ENCODE measurements around the gene CYB5A.
"Not testable (repeated sequence)": the region's sequence is repeated elsewhere in the genome, so short reads cannot be mapped to it uniquely, and the experiment has no call there.

CYB5A gene

GRCh38 chr18:74291771-74292540 lies at the start of gene CYB5A:
TSS of gene CYB5A (minus strand) at chr18:74291963. CDS start at chr18:74291875, 88 bp downstream.
- DNase-seq: peak; percentile 99

- DNase-seq: no peak
Observed at GRCh38 chr18:74337912-74338309, 46.1 kb upstream of the CYB5A start.

- DNase-seq: no peak
Observed at GRCh38 chr18:74337155-74337911, 45.6 kb upstream of the CYB5A start.

DNA sequence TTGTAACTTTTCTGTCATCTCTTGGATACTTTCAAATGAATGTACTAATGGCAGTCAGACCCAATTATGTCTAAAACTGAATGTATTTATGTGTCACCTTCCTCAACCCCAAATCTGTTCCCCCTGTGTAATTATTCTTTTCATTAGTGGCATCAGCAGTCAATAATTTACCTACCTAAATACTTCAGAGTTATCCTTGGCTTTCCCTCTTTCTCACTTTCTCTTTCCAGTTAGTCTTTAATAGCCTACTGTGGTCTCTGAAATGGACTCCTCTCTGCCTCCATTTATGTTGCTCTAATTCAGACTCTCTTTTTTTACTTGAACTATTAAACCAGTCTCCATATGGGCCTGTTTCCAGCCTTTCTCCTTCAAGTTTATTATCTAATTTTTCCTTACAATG lies 44.9 kb upstream of the CYB5A start:
- no peak for DNase-seq

DNA sequence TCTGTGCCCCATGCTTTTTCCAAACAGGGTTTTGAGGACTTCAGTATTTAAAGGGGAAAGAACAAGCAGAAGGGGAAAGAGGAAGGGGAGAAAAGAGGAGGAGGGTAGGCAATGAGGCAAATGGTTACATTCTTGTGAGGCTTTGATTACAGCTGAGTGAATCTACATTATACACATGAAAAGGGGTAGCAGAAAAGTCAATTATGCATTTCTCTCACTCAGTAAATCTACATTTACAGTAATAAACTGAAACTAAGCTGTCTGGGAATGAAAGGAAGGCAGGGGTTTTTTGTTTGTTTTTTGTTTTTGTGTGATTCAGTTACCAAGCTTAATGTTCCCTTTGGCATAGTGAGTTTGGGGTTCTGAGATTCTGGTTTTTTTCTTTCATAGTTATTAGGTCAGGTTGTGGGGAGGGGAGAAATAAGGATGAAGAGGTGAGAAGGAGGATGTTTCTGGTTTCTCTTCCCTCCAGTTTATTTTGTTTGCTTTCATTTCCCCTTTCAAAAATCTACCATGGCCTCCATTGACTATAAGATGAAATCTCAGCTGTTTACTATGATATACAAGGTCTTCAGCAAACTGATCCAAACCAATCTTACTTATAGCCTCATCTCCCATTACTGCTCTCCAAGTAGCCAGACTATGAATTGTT lies 42.6 kb upstream of the CYB5A start:
- no peak for DNase-seq

GRCh38 chr18:74333091-74333490 lies 41.3 kb upstream of the CYB5A start:
- no peak for DNase-seq

- no peak for DNase-seq
Observed at GRCh38 chr18:74331404-74331803, 39.6 kb upstream of the CYB5A start.

- DNase-seq: no peak
Observed at GRCh38 chr18:74329688-74330205, 38.0 kb upstream of the CYB5A start.

- no peak for DNase-seq
Observed at GRCh38 chr18:74328206-74328605, 36.4 kb upstream of the CYB5A start.

DNA sequence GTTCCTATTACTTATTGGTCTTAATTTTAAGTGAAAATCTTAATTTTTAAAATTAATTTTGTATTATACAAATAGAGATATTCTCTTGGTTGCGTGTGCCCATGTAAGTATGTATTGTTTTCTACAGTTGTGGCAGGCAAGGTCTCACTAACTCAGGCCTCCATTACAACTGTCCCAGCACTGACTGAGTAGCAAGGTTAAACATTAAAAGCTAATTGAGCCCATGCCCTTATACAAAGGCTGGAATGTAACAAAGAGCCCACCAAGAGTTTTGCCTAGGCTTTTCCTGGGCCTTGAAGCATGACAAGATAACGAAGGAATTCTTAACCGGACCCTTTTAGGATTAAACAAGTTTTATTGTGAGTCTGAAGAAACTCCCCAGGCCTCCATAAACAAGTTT lies 35.0 kb upstream of the CYB5A start:
- not testable (repeated sequence) for DNase-seq

DNA sequence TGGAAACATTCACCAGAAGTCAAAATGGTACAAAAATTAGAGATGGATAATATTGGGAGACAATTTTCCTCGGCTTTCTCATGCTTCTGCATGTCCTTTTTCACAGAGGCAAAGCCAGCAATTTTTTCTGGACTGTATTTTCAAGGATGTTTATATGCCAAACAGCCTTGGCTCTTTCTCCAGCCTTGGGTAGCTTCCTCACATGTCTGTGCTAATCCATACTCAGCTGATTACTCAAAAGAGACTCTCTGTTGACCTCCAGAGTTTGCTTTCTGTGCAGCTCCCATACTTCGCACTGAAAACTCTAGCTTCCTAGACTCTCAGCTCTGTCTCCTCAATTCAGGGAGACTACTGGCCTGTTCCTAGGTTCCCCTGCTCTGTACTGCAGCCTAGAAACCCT lies 34.5 kb upstream of the CYB5A start:
- no peak for DNase-seq

DNA sequence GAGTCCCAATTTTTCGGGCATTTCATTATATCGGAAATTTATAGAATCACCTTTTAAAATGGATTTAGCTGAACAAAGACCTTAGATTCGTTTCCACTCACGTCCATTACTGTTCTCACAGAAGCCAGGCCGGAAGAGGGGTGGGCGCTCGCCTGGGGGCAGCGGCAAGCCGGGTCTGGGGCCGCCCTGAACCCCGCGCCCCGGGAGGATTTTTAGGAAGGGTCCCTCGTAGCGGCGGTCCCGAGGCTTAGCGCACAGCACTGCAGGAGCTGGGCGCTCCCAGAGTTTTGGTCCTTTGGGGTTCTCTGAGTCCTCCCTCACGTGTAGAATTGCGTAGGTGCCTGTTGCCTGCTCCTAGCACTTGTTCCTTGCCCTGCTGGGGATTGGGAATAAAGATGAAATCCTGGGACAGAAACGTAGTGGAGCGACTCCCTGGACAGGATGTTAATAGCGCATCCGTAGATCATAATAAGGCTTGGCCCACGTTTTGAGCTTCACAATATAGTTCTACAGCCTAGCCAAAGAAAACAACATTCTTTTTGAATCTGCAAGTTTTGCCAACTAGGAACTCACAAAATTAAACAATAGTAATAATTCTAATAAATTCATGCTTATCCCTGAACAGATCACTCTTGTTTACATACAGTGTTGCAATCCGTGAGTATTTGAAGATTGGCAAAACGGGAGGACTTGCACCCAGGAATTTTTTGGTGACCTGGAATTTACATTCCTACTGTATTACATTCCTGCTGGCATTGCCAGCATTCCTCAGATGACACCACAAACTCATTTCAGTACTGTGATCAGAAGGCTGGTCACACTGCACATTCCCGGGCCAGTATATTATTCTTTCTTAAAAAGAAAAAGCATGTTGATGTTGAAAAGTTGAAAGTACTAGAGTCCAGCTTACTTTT lies 24.8 kb upstream of the CYB5A start:
- no peak for DNase-seq

GRCh38 chr18:74315464-74316256 lies 23.9 kb upstream of the CYB5A start, which contains the start of gene C18orf63:
TSS of gene C18orf63 (plus strand) at chr18:74315839. CDS start at chr18:74317866, 2,027 bp downstream.
- no peak for DNase-seq

- DNase-seq: no peak
Observed at GRCh38 chr18:74314759-74315463, 23.1 kb upstream of the CYB5A start.

DNA sequence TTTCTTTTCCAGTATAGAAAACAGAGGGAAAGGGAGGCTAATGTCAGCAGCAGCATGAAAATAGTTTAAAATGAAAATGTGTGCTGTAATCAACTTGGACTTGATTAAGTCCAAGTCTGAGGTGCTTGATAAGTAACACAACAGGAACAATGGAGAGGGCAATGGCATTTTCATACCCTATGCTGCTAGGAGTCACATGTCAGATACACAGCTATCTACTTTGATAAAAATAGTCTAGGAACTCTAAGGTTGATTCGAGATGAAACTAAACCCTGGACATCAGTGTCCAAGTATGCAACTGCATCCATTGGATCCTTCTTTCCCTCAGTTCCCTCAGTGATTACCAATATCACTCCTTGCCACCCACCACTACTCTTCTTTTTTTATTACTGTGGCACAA lies 19.2 kb upstream of the CYB5A start:
- no peak for DNase-seq

DNA sequence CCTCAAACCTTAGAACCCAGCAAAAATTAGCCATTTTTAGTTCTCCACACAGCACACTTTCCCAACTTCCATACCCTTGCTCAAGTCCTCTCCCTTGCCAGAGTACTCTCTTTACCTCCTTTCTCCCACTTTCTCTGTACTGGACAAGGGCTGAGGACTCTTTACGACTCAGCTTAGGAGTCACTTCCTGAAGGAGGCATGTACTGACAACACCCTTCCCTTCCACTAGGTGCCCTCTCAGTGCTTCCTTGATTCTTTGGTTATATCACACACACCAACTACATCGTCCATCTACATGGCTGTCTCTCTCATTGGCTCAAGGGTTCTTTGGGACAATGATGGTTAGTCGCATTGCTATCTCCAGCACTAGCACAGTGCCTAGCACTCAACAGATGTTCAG lies 18.6 kb upstream of the CYB5A start:
- peak; percentile 30 for DNase-seq

DNA sequence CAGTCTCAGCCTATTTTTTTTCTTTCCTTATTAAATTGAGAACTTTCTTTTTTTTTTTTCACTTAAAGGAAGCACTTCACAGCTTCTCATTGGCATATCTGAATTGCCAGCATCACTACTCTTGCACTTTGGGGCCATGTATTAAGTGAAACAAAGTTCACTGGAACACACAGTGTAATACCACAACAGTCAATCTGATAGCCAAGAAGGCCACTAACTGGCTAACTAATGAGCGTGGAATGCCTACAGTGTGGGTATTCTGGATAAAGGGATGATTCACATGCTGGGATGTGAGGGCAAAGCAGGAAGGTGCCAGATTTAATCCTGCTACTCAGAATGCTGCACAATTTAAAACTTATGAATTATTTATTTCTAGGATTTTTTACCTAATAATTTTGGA lies 12.2 kb upstream of the CYB5A start:
- DNase-seq: no peak

GRCh38 chr18:74303306-74303705 lies 11.5 kb upstream of the CYB5A start:
- DNase-seq: no peak

- no peak for DNase-seq
Observed at GRCh38 chr18:74299746-74300145, 8.0 kb upstream of the CYB5A start.

DNA sequence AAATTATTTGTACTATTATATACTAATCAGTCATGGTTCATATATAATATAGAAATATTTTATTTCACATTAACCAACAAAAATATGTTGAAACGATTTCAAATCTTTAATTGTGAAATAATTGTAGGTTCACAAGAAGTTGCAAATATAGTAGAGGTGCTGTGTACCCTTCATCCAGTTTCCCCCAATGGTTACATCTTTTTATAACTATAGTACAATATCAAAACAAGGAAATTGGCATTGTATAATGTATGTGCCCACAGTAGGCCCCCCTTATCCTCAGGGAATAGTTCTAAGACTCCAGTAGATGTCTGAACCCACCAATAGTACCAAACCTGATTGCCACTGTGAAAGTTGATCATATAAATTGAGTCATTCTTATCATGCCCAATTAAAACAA lies 7.4 kb upstream of the CYB5A start:
- DNase-seq: no peak

- DNase-seq: no peak
Observed at GRCh38 chr18:74294526-74294925, 2.8 kb upstream of the CYB5A start.

Data from CD4-positive, alpha-beta T cell treated with Interleukin-17A for 1 hour (primary cell).